Ramos (cell line): ENCODE results near the gene KLK10.
"Not testable (repeated sequence)": the region's sequence is repeated elsewhere in the genome, so short reads cannot be mapped to it uniquely, and the experiment has no call there.

ENCODE experiments used
- in situ Hi-C: fragments of 300-500 bp; cut with MboI; formaldehyde crosslinking; loops from one replicate; pipeline ENCODE4 v1.14.3; 2022; ENCODE audit warnings: low sequenced_read_pairs; ENCODE audit not compliant: unreplicated experiment

The KLK10 gene

GRCh38 chr19:51003316-51003715 is 16.2 kb downstream of the KLK10 start:
- in situ Hi-C loops = no loop called here

DNA sequence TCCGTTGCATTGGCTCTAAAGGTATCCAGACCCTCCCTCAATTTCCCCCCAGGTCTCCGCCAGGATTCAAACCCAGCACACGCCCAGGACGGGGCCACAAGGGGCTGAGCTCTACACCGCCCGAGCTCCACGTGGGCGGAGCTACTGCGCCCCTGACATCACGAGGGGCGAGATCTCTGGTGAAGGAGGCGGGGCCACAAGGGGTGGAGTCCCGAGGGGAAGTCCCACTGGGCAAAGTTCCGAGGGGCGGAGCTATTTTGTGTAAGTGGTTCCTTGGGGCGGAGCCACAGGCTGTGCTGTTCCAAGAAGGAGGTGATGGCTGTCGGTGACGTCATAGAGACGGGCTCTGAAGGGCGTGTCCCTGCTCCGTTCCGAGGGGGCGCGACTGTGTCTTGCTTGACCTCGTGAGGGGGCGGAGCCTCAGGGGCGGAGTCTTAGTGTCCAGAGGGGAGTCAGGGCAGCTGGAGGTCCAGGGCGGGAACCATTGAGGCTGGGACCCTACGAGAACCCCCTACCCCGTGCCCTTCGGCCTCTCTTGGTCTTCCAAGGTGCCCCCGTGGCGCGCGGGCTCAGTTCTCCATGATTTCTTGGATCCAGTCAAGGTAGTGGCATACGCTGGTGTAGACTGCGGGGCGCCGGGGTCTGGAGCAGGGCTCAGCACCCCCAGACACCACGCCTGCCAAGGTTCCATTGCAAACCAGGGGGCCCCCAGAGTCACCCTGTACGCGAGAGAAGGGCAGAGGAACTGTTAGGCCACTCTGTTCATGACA is 16.8 kb downstream of the KLK10 start:
- in situ Hi-C loops = no loop called here

- in situ Hi-C loops = no loop called here
Observed at GRCh38 chr19:51002089-51002532, 17.4 kb downstream of the KLK10 start.

DNA sequence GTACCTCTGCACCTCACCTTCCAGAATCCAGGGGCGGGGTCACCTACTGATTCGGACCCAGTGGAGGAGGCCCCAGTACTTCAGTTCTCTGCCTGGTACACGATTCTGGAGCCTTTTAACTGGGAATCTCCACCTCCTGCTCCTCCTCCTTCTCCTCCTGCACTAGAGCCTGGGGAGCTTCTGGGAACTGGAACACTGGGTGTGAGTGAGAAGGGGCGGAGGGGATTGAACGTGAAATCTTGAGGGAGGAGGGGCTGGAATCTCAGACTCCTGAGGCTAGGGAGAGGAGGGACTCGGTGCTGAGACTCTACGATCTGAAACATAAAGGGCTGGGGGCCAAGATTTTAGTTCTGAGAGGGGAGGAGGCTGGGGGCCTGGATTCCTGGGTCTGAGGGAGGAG is 18.0 kb downstream of the KLK10 start, which contains the start of gene KLK8:
Gene KLK8 (minus strand): TSS at position 90 of the 400 bp plus-strand sequence. CDS start 437 bp downstream, outside the sequence.
- in situ Hi-C loops = no loop called here

DNA sequence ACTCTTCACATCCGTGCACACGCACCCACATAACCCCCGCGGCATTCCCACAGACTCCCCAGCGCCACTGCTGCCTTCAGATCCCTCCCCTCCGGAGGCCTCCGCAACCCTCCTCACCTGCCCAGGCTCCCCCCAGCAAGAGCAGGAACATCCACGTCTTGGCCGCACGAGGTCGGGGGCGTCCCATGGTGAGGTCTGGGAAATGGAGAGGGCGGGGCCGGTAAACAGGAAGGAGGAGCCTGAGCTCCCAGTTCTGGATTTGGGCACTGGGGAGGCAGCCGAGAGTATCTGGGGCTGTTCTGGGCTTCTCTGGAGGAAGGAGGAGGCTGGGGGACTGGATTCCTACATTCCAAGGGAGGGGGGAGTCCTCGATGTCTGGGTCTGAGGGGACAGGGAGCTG is 18.5 kb downstream of the KLK10 start:
- in situ Hi-C loops = no loop called here

DNA sequence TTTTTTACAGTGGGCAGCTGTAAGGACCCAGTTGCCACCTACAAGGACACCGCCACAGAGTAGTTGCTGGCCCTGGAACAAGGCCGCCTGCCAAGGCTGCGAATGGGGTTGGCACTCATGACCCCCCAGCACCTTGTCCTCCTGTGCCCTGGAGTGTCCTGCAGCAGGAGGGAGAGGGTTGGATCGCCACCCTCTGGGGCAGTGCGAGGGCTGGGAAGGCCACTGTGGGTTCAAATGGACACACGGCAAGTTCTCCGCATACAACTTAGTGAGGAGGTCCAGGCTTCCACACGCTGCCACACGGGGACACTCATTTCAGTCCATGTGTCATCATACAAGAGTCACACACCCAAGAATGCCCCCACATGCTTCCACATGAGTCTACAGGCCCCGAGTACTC is 19.1 kb downstream of the KLK10 start:
- in situ Hi-C loops = no loop called here

DNA sequence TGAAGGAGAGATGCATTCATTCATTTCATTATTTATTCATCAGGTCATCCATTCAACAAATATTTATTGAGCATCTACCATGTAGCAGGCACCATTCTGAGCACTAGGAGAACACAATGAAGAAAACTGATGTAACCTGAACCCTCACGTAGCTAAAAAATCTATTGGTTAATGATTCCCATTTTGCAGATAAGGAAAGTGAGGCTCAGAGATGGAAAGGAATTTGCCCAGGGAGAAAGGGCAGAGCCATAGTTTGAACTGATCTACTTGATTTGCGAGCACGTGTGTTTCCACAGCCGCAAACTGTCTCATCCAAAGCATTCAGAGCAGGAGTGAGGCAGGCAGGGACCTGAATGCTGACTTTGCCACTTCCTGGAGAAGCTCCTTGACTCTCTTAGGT is 20.8 kb downstream of the KLK10 start:
- in situ Hi-C loops = no loop called here

- in situ Hi-C loops = no loop called here
Observed at GRCh38 chr19:50998061-50998460, 21.4 kb downstream of the KLK10 start.

DNA sequence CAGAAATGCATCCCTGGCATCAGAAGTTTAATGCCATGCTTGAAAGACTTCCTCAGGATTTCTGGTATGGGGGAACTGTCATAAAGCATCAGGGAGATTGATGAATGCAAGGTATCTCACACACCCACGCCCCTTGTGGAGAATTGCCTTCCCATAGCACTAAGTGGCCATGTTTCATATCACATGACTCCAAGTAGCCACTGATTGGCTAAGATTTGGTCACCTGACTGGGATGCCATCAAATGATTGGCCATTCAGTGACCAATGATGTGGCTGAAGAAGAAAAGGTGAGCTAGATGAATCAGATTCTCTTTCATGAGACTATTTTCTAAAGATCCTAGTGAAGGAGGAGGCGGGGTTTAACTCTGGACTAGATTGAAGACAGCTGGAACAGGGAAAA is 25.4 kb downstream of the KLK10 start:
- in situ Hi-C loops = no loop called here

DNA sequence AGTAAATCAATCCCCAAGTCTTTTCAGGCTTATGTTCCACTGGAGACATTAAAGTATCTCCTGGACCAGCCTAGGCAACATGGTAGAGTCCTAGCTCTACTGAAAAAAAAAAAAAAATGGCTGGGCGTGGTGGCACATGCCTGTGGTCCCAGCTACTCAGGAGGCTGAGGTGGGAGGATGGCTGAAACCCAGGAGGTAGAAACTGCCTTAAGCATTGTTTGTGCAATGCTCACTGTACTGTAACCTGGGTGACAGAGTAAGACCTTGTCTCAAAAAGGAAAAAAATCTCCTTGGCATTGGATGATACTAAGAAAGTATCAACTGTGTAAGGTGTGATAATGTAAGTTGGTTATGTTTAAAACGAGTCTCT is 26.9 kb downstream of the KLK10 start:
- in situ Hi-C loops = no loop called here

GRCh38 chr19:50984416-50984815 is 35.1 kb downstream of the KLK10 start:
- in situ Hi-C loops = not testable (repeated sequence)

- in situ Hi-C loops = no loop called here
Observed at GRCh38 chr19:50983625-50984292, 35.8 kb downstream of the KLK10 start, which contains the start of gene KLK7. KLK7 (minus strand) TSS chr19:50983917; CDS start chr19:50982399, 1,518 bp downstream.

DNA sequence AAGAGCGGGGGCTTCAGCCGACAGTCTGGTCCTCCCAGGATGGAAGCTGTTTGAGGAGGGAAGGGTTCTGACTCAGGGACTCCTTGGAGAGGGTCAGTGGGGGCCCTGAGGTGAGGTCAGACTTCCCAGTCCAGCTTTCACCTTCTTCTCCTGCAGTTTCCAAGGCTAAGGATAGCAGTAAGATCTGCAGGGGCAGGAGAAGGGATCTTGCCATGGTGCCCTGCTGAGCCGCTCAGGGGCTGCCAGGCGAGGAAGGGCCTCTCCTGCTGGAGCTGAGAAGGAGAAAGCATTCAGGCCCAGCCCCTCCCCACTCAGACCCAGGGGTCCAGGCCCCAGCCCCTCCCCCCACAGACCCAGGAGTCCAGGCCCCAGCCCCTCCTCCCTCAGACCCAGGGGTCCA is 37.3 kb downstream of the KLK10 start:
- in situ Hi-C loops = no loop called here

GRCh38 chr19:50981587-50982146 is 37.8 kb downstream of the KLK10 start:
- in situ Hi-C loops = no loop called here

DNA sequence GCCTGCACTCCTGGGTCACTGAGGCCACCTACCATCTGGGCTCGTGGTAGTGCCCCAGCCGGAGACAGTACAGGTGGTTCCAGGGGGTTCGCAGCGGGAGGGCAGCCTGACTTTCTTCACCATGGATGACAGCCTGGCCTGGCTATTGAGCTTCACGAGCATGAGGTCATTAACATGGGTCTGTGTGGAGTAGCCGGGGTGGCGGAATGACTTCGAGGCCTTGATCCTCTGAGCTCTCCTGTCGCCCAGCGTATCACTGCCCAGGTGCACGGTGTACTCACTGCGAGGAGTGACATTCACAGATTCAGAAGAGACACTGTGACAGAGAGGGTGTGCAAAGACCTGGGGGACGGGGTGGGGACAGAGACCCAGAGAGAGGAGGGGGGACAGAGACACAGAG is 39.3 kb downstream of the KLK10 start:
- in situ Hi-C loops = no loop called here

DNA sequence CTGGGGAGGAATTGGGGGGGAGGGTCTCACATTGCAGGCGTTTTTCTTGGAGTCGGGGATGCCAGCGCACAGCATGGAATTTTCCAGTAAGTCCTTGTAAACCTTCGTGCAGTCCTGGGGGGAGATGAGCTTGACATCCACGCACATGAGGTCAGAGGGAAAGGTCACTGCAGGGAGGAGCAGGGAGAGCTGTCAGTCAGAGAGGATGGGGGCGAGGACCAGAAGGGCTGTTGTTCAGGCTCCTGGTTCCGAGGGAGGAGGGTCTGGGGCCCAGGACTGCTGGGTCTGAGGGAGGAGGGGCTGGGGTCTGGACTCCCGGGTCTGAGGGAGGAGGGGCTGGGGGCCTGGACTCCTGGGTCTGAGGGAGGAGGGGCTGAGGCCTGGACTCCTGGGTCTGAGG is 39.8 kb downstream of the KLK10 start:
- in situ Hi-C loops = no loop called here

GRCh38 chr19:50978772-50979390 is 40.6 kb downstream of the KLK10 start:
- in situ Hi-C loops = no loop called here

DNA sequence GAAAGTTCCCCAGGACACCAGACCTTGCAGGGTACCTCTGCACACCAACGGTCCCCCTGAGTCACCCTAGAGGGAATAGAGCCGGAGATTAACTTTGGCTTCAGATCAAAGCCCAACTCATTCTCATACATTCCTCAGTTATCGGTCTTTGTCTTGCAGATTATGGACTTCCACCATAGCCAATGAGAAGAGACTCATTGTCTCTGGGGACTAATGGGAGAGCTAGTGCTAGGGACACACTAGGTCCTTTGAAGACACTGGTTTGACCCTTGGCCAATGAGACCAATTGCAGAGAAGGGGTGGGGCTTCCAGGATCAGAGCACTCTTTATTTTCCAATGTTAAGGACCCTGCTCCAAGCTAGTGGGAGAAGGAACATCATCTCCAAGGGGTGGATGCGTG is 41.9 kb downstream of the KLK10 start:
- in situ Hi-C loops = no loop called here

DNA sequence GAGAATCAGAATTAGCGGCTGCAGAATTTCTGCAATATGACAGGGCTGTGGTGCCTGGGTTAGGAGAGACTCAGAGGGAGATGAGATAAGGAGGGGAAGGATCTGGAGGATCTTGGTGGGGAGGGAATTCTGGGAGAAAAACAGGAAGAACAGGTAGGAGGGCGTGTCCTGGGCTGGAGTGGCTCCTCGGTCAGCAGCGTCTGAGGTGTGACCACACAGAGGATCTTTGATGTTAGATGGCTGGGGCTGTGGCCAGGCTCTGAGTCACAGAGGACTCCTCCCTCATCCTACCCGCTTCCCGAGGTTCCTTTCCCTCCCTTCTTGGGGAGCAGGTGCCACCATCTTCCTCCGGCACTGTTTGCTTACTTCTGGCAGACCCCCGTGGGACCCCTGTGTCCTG is 43.7 kb downstream of the KLK10 start:
- in situ Hi-C loops = no loop called here

GRCh38 chr19:50974702-50975556 is 44.6 kb downstream of the KLK10 start:
- in situ Hi-C loops = no loop called here
